Measurements from ENCODE around the gene ZNF765.
A peak's percentile ranks its signal among the peaks of the same experiment; 100 is the strongest.
"Not testable (repeated sequence)": the region's sequence is repeated elsewhere in the genome, so short reads cannot be mapped to it uniquely, and the experiment has no call there.

The ZNF765 gene

DNA sequence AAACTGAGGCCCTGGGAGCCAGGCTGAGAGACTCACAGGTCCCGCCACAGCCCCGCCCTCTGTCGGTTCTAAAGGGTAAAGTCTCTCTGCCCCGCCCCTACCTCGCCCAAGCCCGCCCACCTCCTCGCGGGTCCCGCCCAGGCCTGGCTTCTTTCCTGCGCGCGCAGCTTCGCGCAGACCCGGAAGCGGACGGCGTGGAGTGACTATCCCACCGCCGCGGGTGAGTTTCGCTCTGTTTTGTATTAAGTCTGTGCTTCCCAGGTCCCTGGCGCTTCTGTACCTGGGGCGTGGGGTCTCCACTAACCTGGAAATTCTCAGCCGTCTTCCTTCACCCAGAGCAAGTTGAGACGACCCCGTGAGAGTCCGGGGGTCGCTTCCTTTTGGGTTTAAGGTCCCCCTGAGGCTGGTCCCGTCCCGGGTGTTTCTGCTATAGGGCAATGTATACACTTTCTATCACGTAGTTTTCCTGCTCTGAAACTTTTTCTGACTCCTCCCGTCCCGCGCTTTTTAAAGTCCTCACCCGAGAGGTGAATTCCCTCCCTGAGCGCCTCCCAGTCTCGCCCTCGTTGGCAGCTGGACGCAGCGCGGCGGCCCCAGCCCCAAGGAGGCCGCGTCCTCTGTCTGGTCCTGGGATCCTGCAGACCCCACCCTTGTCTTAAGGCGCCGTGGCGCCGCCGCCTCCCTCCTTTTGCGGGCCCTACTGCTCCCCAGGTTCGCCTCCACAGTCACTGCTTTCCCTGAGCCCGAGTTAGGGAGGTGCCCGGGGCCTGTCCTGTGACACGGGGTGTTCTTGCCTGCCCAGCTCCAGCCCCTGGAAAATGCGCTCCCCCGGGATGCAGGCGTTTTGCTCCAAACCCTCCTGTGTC lies at the start of gene ZNF765:
Gene ZNF765 (plus strand): TSS at position 176 of the 866 bp plus-strand sequence. CDS start 2,867 bp downstream, outside the sequence.
- Histone ChIP-seq H3F3A (ENCODE audit: insufficient read depth, low read length) (no peaks in the 10 kb centered on the region), H3K9me3 (ENCODE audit: low read length) (no peaks in the 10 kb centered on the region; the same call in 1 of the 2 replicates), H3K4me1 (ENCODE audit: insufficient read depth, low read length, severe bottlenecking) (peaks cover 13% of the 10 kb centered on the region), H3K9me2 (ENCODE audit: low read depth, low read length) (no peaks in the 10 kb centered on the region), H3K36me3 (ENCODE audit: insufficient read depth, low read length) (peaks cover 23% of the 10 kb centered on the region), H3K4me2 (ENCODE audit: low read length) (peak within 1 kb of the TSS; percentile 71), H3K27ac (ENCODE audit: low read depth, low read length, poor library complexity, severe bottlenecking) (no peak within 1 kb of the TSS), H3K27me3 (ENCODE audit: insufficient read depth, low read length) (no peaks in the 10 kb centered on the region), H3K4me3 (ENCODE audit: low read depth, low read length, poor library complexity, severe bottlenecking) (peak within 1 kb of the TSS; percentile 85), H3K9ac (ENCODE audit: low read length) (peak within 1 kb of the TSS; percentile 80), H2AFZ (ENCODE audit: low read length) (no peak within 1 kb of the TSS), H4K20me1 (ENCODE audit: insufficient read depth, low read length) (no peaks in the 10 kb centered on the region), H3K79me2 (ENCODE audit: insufficient read depth, low read length) (no peaks in the 10 kb centered on the region; the same call in 1 of the 2 replicates)
- TF ChIP-seq, protein P1, sequence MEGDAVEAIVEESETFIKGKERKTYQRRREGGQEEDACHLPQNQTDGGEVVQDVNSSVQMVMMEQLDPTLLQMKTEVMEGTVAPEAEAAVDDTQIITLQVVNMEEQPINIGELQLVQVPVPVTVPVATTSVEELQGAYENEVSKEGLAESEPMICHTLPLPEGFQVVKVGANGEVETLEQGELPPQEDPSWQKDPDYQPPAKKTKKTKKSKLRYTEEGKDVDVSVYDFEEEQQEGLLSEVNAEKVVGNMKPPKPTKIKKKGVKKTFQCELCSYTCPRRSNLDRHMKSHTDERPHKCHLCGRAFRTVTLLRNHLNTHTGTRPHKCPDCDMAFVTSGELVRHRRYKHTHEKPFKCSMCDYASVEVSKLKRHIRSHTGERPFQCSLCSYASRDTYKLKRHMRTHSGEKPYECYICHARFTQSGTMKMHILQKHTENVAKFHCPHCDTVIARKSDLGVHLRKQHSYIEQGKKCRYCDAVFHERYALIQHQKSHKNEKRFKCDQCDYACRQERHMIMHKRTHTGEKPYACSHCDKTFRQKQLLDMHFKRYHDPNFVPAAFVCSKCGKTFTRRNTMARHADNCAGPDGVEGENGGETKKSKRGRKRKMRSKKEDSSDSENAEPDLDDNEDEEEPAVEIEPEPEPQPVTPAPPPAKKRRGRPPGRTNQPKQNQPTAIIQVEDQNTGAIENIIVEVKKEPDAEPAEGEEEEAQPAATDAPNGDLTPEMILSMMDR (IDR thresholded peaks at IDR 0.05; ENCODE audit: low read length) = peak; percentile 30; the same call in 1 of the 2 replicates
- TF ChIP-seq EZH2 (IDR thresholded peaks at IDR 0.05; ENCODE audit: borderline replicate concordance, low read length) = no peak

DNA sequence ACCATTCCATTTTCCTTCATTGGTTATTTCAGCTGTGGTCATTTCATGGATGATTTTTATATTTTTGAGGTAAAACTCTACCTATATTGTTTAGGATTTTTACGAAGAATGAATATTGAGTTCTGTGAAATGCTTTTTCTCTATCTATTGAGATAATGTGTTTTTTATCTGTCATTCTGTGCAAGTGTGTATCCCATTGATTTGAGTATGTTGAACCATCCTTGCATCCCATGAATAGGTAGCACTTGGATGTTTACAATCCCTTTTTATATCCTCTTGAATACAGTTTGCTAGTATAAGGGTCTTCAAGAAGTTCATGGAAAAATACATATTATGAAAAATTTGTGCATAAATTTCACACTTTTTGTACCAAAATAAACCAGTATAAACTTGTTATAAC lies 39.2 kb upstream of the ZNF765 start:
- no peaks in the 10 kb centered on the region for H3K79me2 ChIP-seq (ENCODE audit: insufficient read depth, low read length)
- H3K27me3 ChIP-seq (ENCODE audit: insufficient read depth, low read length) = no peaks in the 10 kb centered on the region
- H3K4me2 ChIP-seq (ENCODE audit: low read length) = no peak overlapping the region
- no peaks in the 10 kb centered on the region for H4K20me1 ChIP-seq (ENCODE audit: insufficient read depth, low read length)
- peaks cover 34% of the 10 kb centered on the region for H3K36me3 ChIP-seq (ENCODE audit: insufficient read depth, low read length)
- H3K9me2 ChIP-seq (ENCODE audit: low read depth, low read length) = no peaks in the 10 kb centered on the region
- H2AFZ ChIP-seq (ENCODE audit: low read length) = no peak overlapping the region
- TF ChIP-seq EZH2 (IDR thresholded peaks at IDR 0.05; ENCODE audit: borderline replicate concordance, low read length) = no peak
- TF ChIP-seq, protein P1 (IDR thresholded peaks at IDR 0.05; ENCODE audit: low read length) = no peak
- no peak overlapping the region for H3K9ac ChIP-seq (ENCODE audit: low read length)
- no peak overlapping the region for H3K4me3 ChIP-seq (ENCODE audit: low read depth, low read length, poor library complexity, severe bottlenecking)
- H3K27ac ChIP-seq (ENCODE audit: low read depth, low read length, poor library complexity, severe bottlenecking) = no peak overlapping the region
- H3K4me1 ChIP-seq (ENCODE audit: insufficient read depth, low read length, severe bottlenecking) = no peaks in the 10 kb centered on the region
- peaks cover 38% of the 10 kb centered on the region for H3K9me3 ChIP-seq (ENCODE audit: low read length)
- no peaks in the 10 kb centered on the region for H3F3A ChIP-seq (ENCODE audit: insufficient read depth, low read length)

DNA sequence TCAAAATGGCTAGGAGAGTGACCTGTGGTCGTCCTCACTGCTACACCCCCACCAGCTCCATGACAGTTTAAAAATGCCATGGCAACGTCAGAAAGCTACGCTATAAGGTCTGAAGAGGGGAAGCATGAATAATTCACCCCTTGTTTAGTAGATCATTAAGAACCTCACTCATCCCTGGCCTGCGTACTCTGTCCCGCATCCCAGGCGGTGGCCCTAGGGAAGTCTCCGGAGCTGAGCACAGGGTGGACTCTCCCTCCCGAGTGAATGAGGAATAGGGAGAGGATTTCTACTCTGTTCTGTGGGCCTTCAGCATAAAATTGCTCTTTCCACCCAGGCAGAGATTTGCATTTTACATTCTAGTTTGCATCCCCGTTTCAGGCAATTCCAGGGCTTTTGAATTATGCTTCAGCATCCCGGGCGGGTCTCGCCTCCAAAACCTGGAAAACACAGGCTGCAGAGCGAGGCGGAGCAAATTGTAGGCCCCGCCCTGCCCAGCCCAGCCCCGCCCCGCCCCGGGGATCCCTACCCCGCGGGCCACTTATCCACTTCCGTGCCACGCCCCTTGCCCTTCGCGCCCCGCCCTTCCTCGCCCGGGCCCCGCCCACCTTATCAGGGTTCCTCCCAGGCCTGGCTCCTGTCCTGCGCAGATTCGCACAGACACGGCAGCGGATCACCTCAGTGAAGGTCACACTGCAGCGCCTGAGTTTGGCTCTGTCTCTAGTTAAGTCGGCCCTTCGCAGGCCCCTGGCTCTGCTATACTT lies 36.9 kb upstream of the ZNF765 start:
- TF ChIP-seq EZH2 (IDR thresholded peaks at IDR 0.05; ENCODE audit: borderline replicate concordance, low read length) = no peak
- TF ChIP-seq, protein P1 (IDR thresholded peaks at IDR 0.05; ENCODE audit: low read length) = no peak
- no peak overlapping the region for H2AFZ ChIP-seq (ENCODE audit: low read length)
- peaks cover 12% of the 10 kb centered on the region for H3K36me3 ChIP-seq (ENCODE audit: insufficient read depth, low read length)
- no peaks in the 10 kb centered on the region for H3K79me2 ChIP-seq (ENCODE audit: insufficient read depth, low read length)
- no peaks in the 10 kb centered on the region for H3K9me2 ChIP-seq (ENCODE audit: low read depth, low read length)
- no peaks in the 10 kb centered on the region for H3K27me3 ChIP-seq (ENCODE audit: insufficient read depth, low read length)
- no peak overlapping the region for H3K9ac ChIP-seq (ENCODE audit: low read length)
- no peaks in the 10 kb centered on the region for H3K4me1 ChIP-seq (ENCODE audit: insufficient read depth, low read length, severe bottlenecking)
- H3K4me2 ChIP-seq (ENCODE audit: low read length) = no peak overlapping the region
- H3K9me3 ChIP-seq (ENCODE audit: low read length) = peaks cover 22% of the 10 kb centered on the region
- H4K20me1 ChIP-seq (ENCODE audit: insufficient read depth, low read length) = no peaks in the 10 kb centered on the region
- no peak overlapping the region for H3K4me3 ChIP-seq (ENCODE audit: low read depth, low read length, poor library complexity, severe bottlenecking)
- H3K27ac ChIP-seq (ENCODE audit: low read depth, low read length, poor library complexity, severe bottlenecking) = no peak overlapping the region
- no peaks in the 10 kb centered on the region for H3F3A ChIP-seq (ENCODE audit: insufficient read depth, low read length)

DNA sequence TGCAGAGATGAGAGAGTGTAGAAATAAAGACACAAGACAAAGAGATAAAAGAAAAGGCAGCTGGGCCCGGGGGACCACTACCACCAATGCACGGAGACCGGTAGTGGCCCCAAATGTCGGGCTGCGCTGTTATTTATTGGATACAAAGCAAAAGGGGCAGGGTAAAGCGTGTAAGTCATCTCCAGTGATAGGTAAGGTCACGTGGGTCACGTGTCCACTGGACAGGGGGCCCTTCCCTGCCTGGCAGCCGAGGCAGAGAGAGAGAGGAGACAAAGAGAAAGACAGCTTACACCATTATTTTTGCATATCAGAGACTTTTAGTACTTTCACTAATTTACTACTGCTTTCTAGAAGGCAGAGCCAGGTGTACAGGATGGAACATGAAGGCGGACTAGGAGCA lies 34.9 kb upstream of the ZNF765 start:
- H3K9me2 ChIP-seq (ENCODE audit: low read depth, low read length); H3K27ac ChIP-seq (ENCODE audit: low read depth, low read length, poor library complexity, severe bottlenecking); H3K4me2 ChIP-seq (ENCODE audit: low read length); H3F3A ChIP-seq (ENCODE audit: insufficient read depth, low read length); H3K36me3 ChIP-seq (ENCODE audit: insufficient read depth, low read length); H4K20me1 ChIP-seq (ENCODE audit: insufficient read depth, low read length); H3K27me3 ChIP-seq (ENCODE audit: insufficient read depth, low read length); H3K9me3 ChIP-seq (ENCODE audit: low read length); H3K79me2 ChIP-seq (ENCODE audit: insufficient read depth, low read length); H3K4me1 ChIP-seq (ENCODE audit: insufficient read depth, low read length, severe bottlenecking); H3K9ac ChIP-seq (ENCODE audit: low read length); H2AFZ ChIP-seq (ENCODE audit: low read length); H3K4me3 ChIP-seq (ENCODE audit: low read depth, low read length, poor library complexity, severe bottlenecking): not testable (repeated sequence)

Data from OCI-LY1 (cell line).